ENCODE measurements around the gene S100A10.

Gene S100A10

DNA sequence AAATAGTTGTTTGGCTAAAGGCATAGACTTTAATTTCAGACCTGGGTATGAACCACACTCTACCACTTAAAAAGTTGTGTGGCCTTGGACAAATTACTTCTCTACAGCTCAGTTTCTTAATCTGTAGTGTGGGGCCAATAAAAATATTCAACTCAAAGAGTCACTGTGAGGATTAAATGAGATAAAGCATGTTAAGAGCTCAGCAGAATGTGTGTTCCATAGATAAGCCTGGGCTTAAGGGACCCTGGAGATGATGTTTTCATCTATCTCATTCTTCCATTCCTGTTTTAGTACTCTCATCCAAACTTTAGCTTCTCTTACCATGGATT is 17.7 kb downstream of the S100A10 start:
- DNase-seq (ENCODE audit: low read depth) = no peak

DNA sequence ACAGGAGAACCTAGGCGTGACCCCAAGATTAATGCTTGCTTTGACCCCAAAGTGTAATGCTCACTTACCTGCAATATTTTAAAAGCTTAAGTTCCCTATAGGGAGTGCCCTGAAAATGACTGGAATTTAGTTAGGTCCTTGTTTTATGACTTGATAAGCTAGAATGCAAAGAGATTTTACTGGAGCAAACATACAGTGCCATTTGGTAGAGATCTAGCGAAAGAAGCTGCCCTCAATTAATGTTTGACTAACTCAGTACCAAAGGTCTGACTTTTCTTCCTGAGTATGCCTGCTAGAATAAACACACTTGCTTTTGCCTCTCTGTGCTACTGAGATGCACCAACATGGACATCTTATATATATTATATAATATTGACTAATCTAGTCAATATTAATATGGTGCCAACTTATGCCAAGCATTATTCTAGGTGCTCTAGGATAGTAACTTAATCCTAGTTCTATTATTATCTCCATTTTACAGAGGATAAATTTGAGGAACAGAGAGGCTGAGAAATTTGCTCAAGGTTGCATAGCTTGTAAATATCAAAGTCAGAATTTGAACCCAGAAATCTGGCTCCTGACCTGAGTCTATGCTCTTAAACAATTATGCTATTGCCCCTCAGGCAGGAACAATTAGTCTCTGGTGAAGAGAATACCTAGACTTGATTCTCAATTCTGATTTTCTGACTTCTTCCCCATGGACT is 18.2 kb downstream of the S100A10 start:
- TF ChIP-seq, protein P1, sequence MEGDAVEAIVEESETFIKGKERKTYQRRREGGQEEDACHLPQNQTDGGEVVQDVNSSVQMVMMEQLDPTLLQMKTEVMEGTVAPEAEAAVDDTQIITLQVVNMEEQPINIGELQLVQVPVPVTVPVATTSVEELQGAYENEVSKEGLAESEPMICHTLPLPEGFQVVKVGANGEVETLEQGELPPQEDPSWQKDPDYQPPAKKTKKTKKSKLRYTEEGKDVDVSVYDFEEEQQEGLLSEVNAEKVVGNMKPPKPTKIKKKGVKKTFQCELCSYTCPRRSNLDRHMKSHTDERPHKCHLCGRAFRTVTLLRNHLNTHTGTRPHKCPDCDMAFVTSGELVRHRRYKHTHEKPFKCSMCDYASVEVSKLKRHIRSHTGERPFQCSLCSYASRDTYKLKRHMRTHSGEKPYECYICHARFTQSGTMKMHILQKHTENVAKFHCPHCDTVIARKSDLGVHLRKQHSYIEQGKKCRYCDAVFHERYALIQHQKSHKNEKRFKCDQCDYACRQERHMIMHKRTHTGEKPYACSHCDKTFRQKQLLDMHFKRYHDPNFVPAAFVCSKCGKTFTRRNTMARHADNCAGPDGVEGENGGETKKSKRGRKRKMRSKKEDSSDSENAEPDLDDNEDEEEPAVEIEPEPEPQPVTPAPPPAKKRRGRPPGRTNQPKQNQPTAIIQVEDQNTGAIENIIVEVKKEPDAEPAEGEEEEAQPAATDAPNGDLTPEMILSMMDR (IDR thresholded peaks at IDR 0.05; ENCODE audit: control insufficient read depth, extremely low read depth, insufficient read depth) = no peak
- H3K4me3 ChIP-seq (ENCODE audit: low read depth, low read length) = no peak overlapping the region
- no peak for DNase-seq (ENCODE audit: low read depth)

More for the DNA sequence above, 17.7 kb downstream of the S100A10 start:
- TF ChIP-seq, protein P1 (IDR thresholded peaks at IDR 0.05; ENCODE audit: control insufficient read depth, extremely low read depth, insufficient read depth) = no peak
- no peak overlapping the region for H3K4me3 ChIP-seq (ENCODE audit: low read depth, low read length)

DNA sequence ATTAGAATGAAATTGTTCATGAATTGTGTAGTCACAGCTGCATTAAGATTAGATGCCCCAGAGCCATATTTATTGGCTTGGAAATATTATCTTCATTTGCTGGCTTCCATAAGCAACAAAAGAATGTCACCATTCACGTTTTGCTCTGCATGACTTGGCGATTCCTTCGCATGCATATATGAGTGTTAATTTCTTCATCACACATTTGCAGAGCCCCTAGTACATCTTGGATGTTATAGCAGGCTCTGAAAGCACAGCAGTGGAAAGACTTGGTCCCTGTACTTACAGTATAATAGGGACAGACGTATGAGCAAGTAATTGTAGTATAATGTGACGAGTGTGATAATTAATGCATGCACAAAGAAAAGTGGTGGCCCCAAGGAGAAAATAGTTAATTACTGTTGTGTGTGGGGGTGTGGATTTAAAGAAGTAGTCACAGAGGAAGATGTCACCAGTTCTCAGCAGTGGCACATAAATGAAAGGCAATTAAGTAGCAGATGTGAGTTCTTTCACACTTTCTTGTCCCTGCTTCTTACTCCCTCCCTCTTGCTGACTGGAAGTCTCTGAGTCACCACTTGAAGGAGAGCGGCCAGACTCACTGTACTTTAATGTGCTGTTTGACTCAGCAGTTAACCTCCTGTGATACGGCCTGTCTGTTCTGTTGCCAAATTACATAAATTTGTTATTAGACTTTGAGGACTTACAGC is 21.0 kb downstream of the S100A10 start:
- peak overlapping the region; percentile 32; the same call in 1 of the 2 replicates for H3K4me3 ChIP-seq (ENCODE audit: low read depth, low read length)
- peak; percentile 92 for DNase-seq (ENCODE audit: low read depth)
- TF ChIP-seq, protein P1 (IDR thresholded peaks at IDR 0.05; ENCODE audit: control insufficient read depth, extremely low read depth, insufficient read depth) = no peak

DNA sequence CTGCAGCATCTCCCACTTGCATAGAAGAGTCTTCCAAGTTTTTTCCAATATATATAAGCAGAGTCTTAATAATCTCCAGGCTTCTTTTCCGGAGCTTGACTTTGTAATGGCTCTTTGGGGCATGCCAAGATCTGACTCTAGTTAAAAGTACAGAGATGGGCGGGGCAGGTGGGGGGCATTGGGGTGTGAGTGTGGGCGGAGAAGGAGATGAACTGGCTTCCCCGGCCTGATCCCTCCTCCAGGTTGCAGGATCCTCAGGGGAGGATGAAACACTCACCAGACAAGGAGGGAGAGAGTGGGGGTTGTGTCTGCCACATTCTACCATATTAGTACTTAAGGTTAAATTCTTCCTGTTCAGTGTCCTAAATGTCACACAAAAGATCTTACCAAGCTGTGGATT is 23.0 kb downstream of the S100A10 start:
- TF ChIP-seq, protein P1 (IDR thresholded peaks at IDR 0.05; ENCODE audit: control insufficient read depth, extremely low read depth, insufficient read depth) = no peak
- H3K4me3 ChIP-seq (ENCODE audit: low read depth, low read length) = no peak overlapping the region
- DNase-seq (ENCODE audit: low read depth) = no peak

DNA sequence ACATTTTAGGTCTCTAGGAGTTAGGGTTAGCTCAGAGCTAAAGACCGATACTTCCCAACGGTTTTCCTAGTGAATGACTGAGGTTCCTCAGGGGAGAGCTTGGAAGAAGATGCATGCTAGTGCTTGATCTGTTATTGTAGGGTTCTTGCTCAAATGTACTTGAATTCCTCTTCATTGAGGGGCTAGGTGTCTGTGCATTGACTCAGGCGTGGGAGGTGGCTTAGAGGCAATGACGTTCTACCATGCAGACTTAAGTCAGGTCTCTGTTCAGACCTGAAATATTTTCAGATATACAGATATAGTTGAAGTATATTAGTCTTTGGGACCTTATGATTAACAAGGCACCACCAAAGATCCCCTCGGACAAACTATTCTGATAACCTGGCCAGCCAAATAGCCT is 23.5 kb downstream of the S100A10 start:
- TF ChIP-seq, protein P1 (IDR thresholded peaks at IDR 0.05; ENCODE audit: control insufficient read depth, extremely low read depth, insufficient read depth) = no peak
- no peak overlapping the region for H3K4me3 ChIP-seq (ENCODE audit: low read depth, low read length)
- DNase-seq (ENCODE audit: low read depth) = no peak

DNA sequence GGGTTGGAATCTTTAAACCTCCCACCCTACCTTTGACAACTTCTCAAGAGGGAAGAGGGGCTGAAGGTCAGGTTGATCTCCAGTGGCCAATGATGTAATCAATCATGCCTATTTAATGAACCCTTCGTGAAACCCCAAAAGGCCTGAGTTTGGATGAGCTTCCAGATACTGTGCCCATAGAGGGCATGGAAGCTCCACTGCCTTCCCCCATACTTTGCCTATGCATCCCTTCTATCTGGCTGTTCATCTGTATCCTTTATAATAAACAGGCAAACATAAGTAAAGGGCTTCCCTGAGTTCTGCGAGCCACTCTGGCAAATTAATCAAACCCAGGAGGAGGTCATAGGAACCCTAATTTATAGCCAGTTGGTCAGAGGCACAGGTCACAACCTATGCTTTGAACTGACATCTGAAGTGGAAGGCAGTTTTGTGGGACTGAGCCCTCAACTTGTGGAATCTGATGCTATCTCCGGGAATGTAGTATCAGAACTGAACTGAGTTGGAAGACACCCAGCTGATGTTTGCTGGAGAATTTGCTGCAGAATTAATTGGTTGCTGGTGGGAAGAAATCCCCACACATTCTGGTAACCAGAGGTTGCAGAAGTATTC is 24.8 kb downstream of the S100A10 start:
- no peak for DNase-seq (ENCODE audit: low read depth)
- H3K4me3 ChIP-seq (ENCODE audit: low read depth, low read length) = no peak overlapping the region
- TF ChIP-seq, protein P1 (IDR thresholded peaks at IDR 0.05; ENCODE audit: control insufficient read depth, extremely low read depth, insufficient read depth) = no peak

Data from LNCaP clone FGC (cell line).